H1 (cell line): Measurements from ENCODE around the gene PTGER3. TPM values are rescaled to one million over a fixed set of nuclear protein-coding genes. Genes with fewer than 3 reads are reported as not detected.
"Not testable (repeated sequence)": the region's sequence is repeated elsewhere in the genome, so short reads cannot be mapped to it uniquely, and the experiment has no call there.

Experiments used
- CTCF ChIA-PET: fragments of 300-600 bp; sonication (Branson Sonifier 250); formaldehyde crosslinking; loops from one replicate; lab custom pipeline; 2021; ENCODE audit not compliant: partially characterized antibody; lab: Charles Lee
- POLR2A ChIA-PET: fragments of 300-600 bp; sonication (Branson Sonifier 250); formaldehyde crosslinking; loops from one replicate; lab custom pipeline; 2021; ENCODE audit warnings: inconsistent platforms; ENCODE audit not compliant: partially characterized antibody; lab: Charles Lee
- DNase-seq, 2 experiments: peaks; one replicate each; pipeline versions ENCODE4 v3.0.0 to v3.0.0-alpha.2; 2010 to 2022; ENCODE audit warnings: low spot score in 2 of 2, low read depth in 1 of 2, mixed read lengths in 1 of 2
- FAIRE-seq: peaks from 2 replicates; lab custom pipeline; 2011; peaks lifted over from hg19 to GRCh38; lab: Jason Lieb, UNC
- H2AFZ ChIP-seq: 2 replicates; pipeline ENCODE4 v1.8.1; 2012; ENCODE audit warnings: low read length, inconsistent platforms
- H2AK5ac ChIP-seq: 2 replicates; pipeline ENCODE4 v1.6.1; 2013; ENCODE audit warnings: low read depth, low read length
- H2BK120ac ChIP-seq: replicated peaks from 2 replicates; pipeline ENCODE3; 2013; ENCODE audit warnings: low read depth, low read length, inconsistent platforms
- H2BK12ac ChIP-seq: 2 replicates; pipeline ENCODE4 v1.6.1; 2013; ENCODE audit warnings: low read depth, low read length
- H2BK15ac ChIP-seq: 2 replicates; pipeline ENCODE4 v1.6.1; 2013; ENCODE audit warnings: low read length
- H2BK20ac ChIP-seq: 2 replicates; pipeline ENCODE4 v1.6.1; 2013; ENCODE audit warnings: low read length
- H2BK5ac ChIP-seq: 2 replicates; pipeline ENCODE4 v1.6.1; 2013; ENCODE audit warnings: low read depth, low read length
- H3K14ac ChIP-seq: 2 replicates; pipeline ENCODE4 v1.6.1; 2013; ENCODE audit warnings: inconsistent platforms; ENCODE audit not compliant: insufficient read length
- H3K18ac ChIP-seq: 2 replicates; pipeline ENCODE4 v1.6.1; 2013; ENCODE audit warnings: low read length; ENCODE audit errors: extremely low read depth
- H3K23ac ChIP-seq: 2 replicates; pipeline ENCODE4 v1.6.1; 2013; ENCODE audit warnings: inconsistent platforms; ENCODE audit not compliant: insufficient read length
- H3K23me2 ChIP-seq: 2 replicates; pipeline ENCODE4 v1.6.1; 2013; ENCODE audit warnings: low read depth, low read length
- H3K27ac ChIP-seq: 2 replicates; pipeline ENCODE4 v1.6.1; 2011; ENCODE audit warnings: low read depth, low read length, inconsistent platforms
- H3K27me3 ChIP-seq, 4 experiments: replicated peaks in 1 of 4; 1 replicate in 1 of 4; 2 replicates in 3 of 4; pipeline versions ENCODE4 v1.6.1 to v1.8.1; 2011 to 2013; ENCODE audit warnings: low read length in 3 of 4, mild to moderate bottlenecking in 3 of 4, inconsistent platforms in 2 of 4, mixed read lengths in 2 of 4, moderate library complexity in 1 of 4; ENCODE audit not compliant: control insufficient read depth in 3 of 4, insufficient read depth in 3 of 4; ENCODE audit errors: extremely low read depth in 1 of 4
- H3K36me3 ChIP-seq, 4 experiments: 2 replicates each; pipeline versions ENCODE4 v1.6.1 to v1.8.1; 2011 to 2013; ENCODE audit warnings: mild to moderate bottlenecking in 4 of 4, low read length in 3 of 4, moderate library complexity in 2 of 4, control low read depth in 1 of 4, inconsistent platforms in 1 of 4; ENCODE audit not compliant: insufficient read depth in 4 of 4, control insufficient read depth in 2 of 4
- H3K4ac ChIP-seq: replicated peaks from 2 replicates; pipeline ENCODE3; 2013; ENCODE audit warnings: low read length, low read depth, mixed read lengths, inconsistent platforms; ENCODE audit not compliant: insufficient read length
- H3K4me1 ChIP-seq, 4 experiments: replicated peaks in 1 of 4; 1 replicate in 1 of 4; 2 replicates in 3 of 4; pipeline versions ENCODE4 v1.6.1 to v1.8.1; 2011 to 2013; ENCODE audit warnings: low read length in 3 of 4, inconsistent platforms in 2 of 4, mixed read lengths in 1 of 4; ENCODE audit not compliant: insufficient read depth in 4 of 4, control insufficient read depth in 3 of 4
- H3K4me2 ChIP-seq, 2 experiments: 2 replicates each; pipeline versions ENCODE4 v1.6.1 to v1.8.1; 2011 to 2013; ENCODE audit warnings: low read depth in 2 of 2, low read length in 2 of 2, control low read depth in 1 of 2, inconsistent platforms in 1 of 2, mild to moderate bottlenecking in 1 of 2; ENCODE audit not compliant: insufficient read depth in 1 of 2
- H3K4me3 ChIP-seq, 4 experiments: fragments of 200-600, 300-600 bp in 1 of 4; sonication (generic), shearing (Covaris generic), sonication (Bioruptor Twin) in 1 of 4; 2 replicates each; pipeline versions ENCODE4 v1.5.1 to v1.8.1; 2011 to 2016; ENCODE audit warnings: low read length in 4 of 4, low read depth in 3 of 4, control low read depth in 2 of 4, inconsistent platforms in 2 of 4, mild to moderate bottlenecking in 2 of 4, mixed read lengths in 1 of 4, moderate library complexity in 1 of 4; ENCODE audit not compliant: insufficient read depth in 2 of 4; ENCODE audit errors: extremely low read depth in 1 of 4
- H3K56ac ChIP-seq: replicated peaks from 2 replicates; pipeline ENCODE3; 2013; ENCODE audit warnings: low read depth, mild to moderate bottlenecking, mixed read lengths, low read length, inconsistent platforms; ENCODE audit not compliant: insufficient read length
- H3K79me1 ChIP-seq: 2 replicates; pipeline ENCODE4 v1.6.1; 2013; ENCODE audit warnings: low read depth, low read length, control low read depth
- H3K79me2 ChIP-seq, 2 experiments: 2 replicates each; pipeline versions ENCODE4 v1.6.1 to v1.8.1; 2012 to 2013; ENCODE audit warnings: low read length in 2 of 2, mild to moderate bottlenecking in 2 of 2, inconsistent platforms in 1 of 2; ENCODE audit not compliant: insufficient read depth in 2 of 2, control insufficient read depth in 1 of 2
- H3K9ac ChIP-seq, 4 experiments: replicated peaks in 1 of 4; 1 replicate in 1 of 4; 2 replicates in 3 of 4; pipeline versions ENCODE4 v1.6.1 to v1.8.1; 2011 to 2013; ENCODE audit warnings: low read depth in 3 of 4, low read length in 3 of 4, control low read depth in 2 of 4, mild to moderate bottlenecking in 2 of 4, moderate library complexity in 2 of 4, inconsistent platforms in 1 of 4; ENCODE audit errors: extremely low read depth in 1 of 4
- H3K9me3 ChIP-seq, 2 experiments: 2 replicates each; pipeline versions ENCODE4 v1.6.1 to v1.8.1; 2012 to 2013; ENCODE audit warnings: mild to moderate bottlenecking in 2 of 2, moderate library complexity in 2 of 2, control low read depth in 1 of 2, inconsistent platforms in 1 of 2, low read depth in 1 of 2, low read length in 1 of 2, mixed read lengths in 1 of 2; ENCODE audit not compliant: insufficient read depth in 2 of 2
- H4K20me1 ChIP-seq, 2 experiments: replicated peaks in 1 of 2; 2 replicates each; pipeline versions ENCODE3 to v1.8.1; 2011 to 2013; ENCODE audit warnings: inconsistent platforms in 2 of 2, low read length in 2 of 2, mild to moderate bottlenecking in 1 of 2; ENCODE audit not compliant: insufficient read depth in 2 of 2, control insufficient read depth in 1 of 2
- H4K5ac ChIP-seq: 2 replicates; pipeline ENCODE4 v1.6.1; 2013; ENCODE audit warnings: low read length, low read depth, mixed read lengths, inconsistent platforms; ENCODE audit not compliant: insufficient read length
- H4K8ac ChIP-seq: 2 replicates; pipeline ENCODE4 v1.8.0; 2013; ENCODE audit warnings: mild to moderate bottlenecking, moderate library complexity, low read length, inconsistent platforms; ENCODE audit not compliant: insufficient read depth; ENCODE audit errors: extremely low read depth
- H4K91ac ChIP-seq: replicated peaks from 2 replicates; pipeline ENCODE3; 2013; ENCODE audit warnings: low read length, mixed read lengths, inconsistent platforms; ENCODE audit not compliant: insufficient read length
- WGBS, 2 experiments: shearing (Covaris generic) in 1 of 2; methylation state at CpG; one replicate each; pipeline versions ENCODE4 v1.1.6 to v1.1.7; 2013 to 2015; ENCODE audit warnings: low lambda C conversion rate in 2 of 2, mixed read lengths in 2 of 2, inconsistent platforms in 1 of 2, low coverage in 1 of 2, missing lambda C conversion rate in 1 of 2; ENCODE audit not compliant: insufficient replicate concordance in 2 of 2, insufficient coverage in 1 of 2, insufficient read length in 1 of 2; ENCODE audit errors: extremely low coverage in 1 of 2, missing lambda C conversion rate in 1 of 2; 5-methylcytosine and 5-hydroxymethylcytosine counted together
- polyA plus RNA-seq, 7 experiments: library from polyadenylated mRNA; depleted of rRNA in 3 of 7; stranded (reverse) in 5 of 7; unstranded in 2 of 7; fragments of >200 nt in 5 of 7; fragments of 200-250 nt in 2 of 7; gene quantifications; 1 replicate in 5 of 7; 2 replicates in 1 of 7; 4 replicates in 1 of 7; pipeline versions ENCODE4 v1.2.1 to v1.2.3, GENCODE V29; 2011 to 2013; ENCODE audit warnings: missing spikeins in 2 of 7, mixed read lengths in 2 of 7
- total RNA-seq: library from RNA; stranded (reverse); fragmentation: NEBNext Ultra II Directional; extraction: Animal tissue kit (Norgen Biotek cat#: 25700); gene quantifications from 2 replicates; pipeline ENCODE4 v1.2.1, GENCODE V29; 2021

Gene PTGER3
- total and polyA plus RNA-seq, 2 of the 8 experiments (the other 6 are each of a cell fraction or from before 2014, with no cell fraction given), result 0.38 to 0.82 TPM

DNA sequence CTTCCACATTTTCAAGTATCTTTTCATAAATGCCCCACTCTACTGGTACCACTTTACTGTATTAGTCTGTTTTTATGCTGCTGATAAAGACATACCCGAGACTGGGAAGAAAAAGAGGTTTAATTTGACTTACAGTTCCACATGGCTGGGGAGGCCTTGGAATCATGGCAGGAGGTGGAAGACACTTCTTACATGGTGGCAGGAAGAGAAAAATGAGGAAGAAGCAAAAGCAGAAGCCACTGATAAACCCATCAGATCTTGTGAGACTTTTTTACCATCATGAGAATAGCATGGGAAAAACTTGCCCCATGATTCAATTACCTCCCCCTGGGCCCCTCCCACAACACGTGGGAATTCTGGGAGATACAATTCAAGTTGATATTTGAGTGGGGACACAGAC lies 107.2 kb downstream of the PTGER3 start:
- H3K9ac ChIP-seq, H3K27me3 ChIP-seq, H3K4me2 ChIP-seq, H2AFZ ChIP-seq, H4K8ac ChIP-seq, H3K79me2 ChIP-seq, H3K27ac ChIP-seq, H2AK5ac ChIP-seq, H3K14ac ChIP-seq, H4K91ac ChIP-seq, H4K20me1 ChIP-seq, POLR2A ChIA-PET, H2BK120ac ChIP-seq, H2BK20ac ChIP-seq, H3K18ac ChIP-seq, H2BK12ac ChIP-seq, H3K79me1 ChIP-seq, H2BK5ac ChIP-seq, H3K36me3 ChIP-seq, H3K23ac ChIP-seq, H3K4me1 ChIP-seq, FAIRE-seq, H3K4me3 ChIP-seq, H2BK15ac ChIP-seq, H3K23me2 ChIP-seq, H3K56ac ChIP-seq, H4K5ac ChIP-seq, H3K4ac ChIP-seq, DNase-seq, CTCF ChIA-PET: not testable (repeated sequence)
- WGBS, 2 experiments, result 94% methylated on average over 2 of the region's 2 CpGs; no CpG with 5 or more reads in 1 of the 2 experiments
- peaks cover 8 to 11% of the 10 kb centered on the region in 2 experiments; a peak in 2 of 4 replicates for H3K9me3 ChIP-seq
